Caco-2 (cell line): ENCODE measurements around the gene VPS52. TPM values are rescaled to one million over a fixed set of nuclear protein-coding genes. Genes with fewer than 3 reads are reported as not detected.

ENCODE experiments used
- BruUV-seq: library from RNA; stranded (reverse); fragments of 400-500 nt; replicated peaks from 2 replicates; lab custom pipeline; 2021; lab: Mats Ljungman, UMichigan
- CTCF ChIA-PET: fragments of 300-600 bp; sonication (Branson Sonifier 250); formaldehyde crosslinking; loops from one replicate; lab custom pipeline; 2022; ENCODE audit warnings: antibody characterized with exemption; lab: Charles Lee
- POLR2A ChIA-PET: fragments of 300-600 bp; sonication (Branson Sonifier 250); formaldehyde crosslinking; loops from one replicate; lab custom pipeline; 2022; ENCODE audit warnings: antibody characterized with exemption; lab: Charles Lee
- DNase-seq, 2 experiments: peaks; one replicate each; pipeline versions ENCODE4 v3.0.0 to v3.0.0-alpha.2; 2020 to 2022
- H3K27me3 ChIP-seq: replicated peaks from 2 replicates; pipeline ENCODE4 v1.6.0; 2011; ENCODE audit warnings: low read length; ENCODE audit not compliant: control insufficient read depth, insufficient read depth
- H3K36me3 ChIP-seq: 2 replicates; pipeline ENCODE4 v1.5.1; 2011; ENCODE audit warnings: low read length; ENCODE audit not compliant: control insufficient read depth, insufficient read depth
- H3K4me1 ChIP-seq: fragments of 250-450 bp; sonication (Bioruptor Pico); 2 replicates; pipeline ENCODE4 v1.5.1; 2020; ENCODE audit warnings: mild to moderate bottlenecking
- H3K4me3 ChIP-seq: 2 replicates; pipeline ENCODE4 v1.5.1; 2011; ENCODE audit warnings: low read depth, mild to moderate bottlenecking, control low read depth, low read length
- H3K9me3 ChIP-seq: fragments of 250-450 bp; sonication (Bioruptor Pico); 2 replicates; pipeline ENCODE4 v1.5.1; 2020; ENCODE audit warnings: mild to moderate bottlenecking, moderate library complexity
- H3K27ac Mint-ChIP-seq: one replicate; pipeline ENCODE4 v1.8.0; 2022; ENCODE audit warnings: mixed read lengths; ENCODE audit not compliant: unreplicated experiment
- H3K27me3 Mint-ChIP-seq: one replicate; pipeline ENCODE4 v1.8.0; 2022; ENCODE audit warnings: mixed read lengths; ENCODE audit not compliant: insufficient read depth, unreplicated experiment
- H3K36me3 Mint-ChIP-seq: one replicate; pipeline ENCODE4 v1.8.0; 2022; ENCODE audit warnings: mild to moderate bottlenecking, mixed read lengths; ENCODE audit not compliant: insufficient read depth, unreplicated experiment
- H3K4me1 Mint-ChIP-seq: one replicate; pipeline ENCODE4 v1.8.0; 2022; ENCODE audit warnings: low read depth, mixed read lengths; ENCODE audit not compliant: unreplicated experiment
- H3K4me3 Mint-ChIP-seq: one replicate; pipeline ENCODE4 v1.8.0; 2022; ENCODE audit warnings: mild to moderate bottlenecking, moderate library complexity, mixed read lengths; ENCODE audit not compliant: unreplicated experiment
- H3K9me3 Mint-ChIP-seq: one replicate; pipeline ENCODE4 v1.8.0; 2022; ENCODE audit warnings: mixed read lengths; ENCODE audit not compliant: unreplicated experiment
- CTCF ChIP-seq, 2 experiments: fragments of 200-600 bp in 1 of 2; IDR thresholded peaks; 1 replicate in 1 of 2; 2 replicates in 1 of 2; pipeline versions ENCODE4 v1.5.1 to v1.8.0; 2011 to 2022; ENCODE audit warnings: antibody characterized with exemption in 1 of 2, control low read depth in 1 of 2, inconsistent platforms in 1 of 2, low read depth in 1 of 2, low read length in 1 of 2, mild to moderate bottlenecking in 1 of 2, moderate library complexity in 1 of 2; ENCODE audit not compliant: insufficient read depth in 1 of 2, severe bottlenecking in 1 of 2, unreplicated experiment in 1 of 2
- intact Hi-C: fragments of 100-400 bp; cut with micrococcal nuclease; formaldehyde crosslinking; loops from one replicate; pipeline ENCODE4 v1.10.0; 2022; ENCODE audit not compliant: unreplicated experiment
- total RNA-seq: library from RNA; stranded (reverse); gene quantifications from 2 replicates; pipeline ENCODE4 v1.2.3, GENCODE V29; 2022

The VPS52 gene
- total RNA-seq, 1 experiment from 2014 or later: 55.6 TPM

DNA sequence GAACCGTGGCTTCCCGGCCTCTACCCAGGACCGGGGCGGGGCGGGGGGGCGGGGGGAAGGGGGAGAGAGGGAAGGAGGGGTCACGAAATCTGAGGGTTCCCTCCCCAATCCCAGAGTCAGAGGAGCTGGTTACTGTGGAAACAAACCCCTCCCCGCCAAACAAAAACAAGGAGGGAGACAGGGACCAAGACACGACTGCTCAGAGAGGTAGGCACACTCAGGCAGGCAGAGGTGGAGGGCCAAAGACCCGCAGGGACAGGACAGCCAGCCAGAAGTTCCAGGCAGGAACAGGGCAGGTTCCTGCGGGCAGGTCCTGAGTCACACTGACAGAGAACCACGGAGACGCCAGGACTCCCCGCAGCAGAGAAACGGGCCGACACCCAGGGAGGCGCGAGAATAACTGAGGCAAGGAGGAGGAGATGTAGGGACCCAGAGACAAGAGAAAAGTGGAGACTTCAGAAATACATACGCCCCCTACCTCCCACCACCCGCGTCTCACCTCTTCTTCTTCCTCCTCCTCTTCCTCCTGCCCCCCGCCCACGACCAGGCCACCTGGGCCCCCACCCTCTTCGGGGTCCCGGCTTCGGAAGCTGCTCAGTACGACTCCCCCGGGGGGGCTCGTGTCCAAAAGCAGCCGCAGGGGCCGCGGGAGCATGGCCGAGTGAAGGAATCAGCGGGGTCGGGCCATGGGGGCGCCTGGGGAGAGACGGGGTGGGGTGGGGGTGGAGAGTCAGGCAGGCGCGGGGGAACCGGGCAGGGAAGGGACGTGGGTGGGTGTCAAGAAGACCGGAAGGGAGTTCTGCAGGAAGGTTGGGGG is 26.5 kb upstream of the VPS52 start:
- Mint-ChIP-seq H3K4me3 (peak overlapping the region; percentile 95), H3K9me3 (no peaks in the 10 kb centered on the region), H3K36me3 (peaks cover 53% of the 10 kb centered on the region), H3K4me1 (peaks cover 13% of the 10 kb centered on the region), H3K27ac (peak overlapping the region; percentile 98), H3K27me3 (no peaks in the 10 kb centered on the region)
- intact Hi-C loops: loop anchor here (1.0 to 5.0 kb wide), 2 partner anchors 9 to 129 kb away; partner anchors contain the start of genes PFDN6 and WDR46
- Histone ChIP-seq H3K9me3 (no peaks in the 10 kb centered on the region), H3K36me3 (no peaks in the 10 kb centered on the region; the same call in none of the 2 replicates), H3K4me1 (peaks cover 13% of the 10 kb centered on the region), H3K4me3 (peak overlapping the region; percentile 90), H3K27me3 (no peaks in the 10 kb centered on the region)
- no TSS peak for BruUV-seq
- ChIA-PET POLR2A (interaction anchor here (0.5 to 1.7 kb wide), 10 partner anchors 8 to 125 kb away, joined by 3 to 19 read pairs (median 4); partner anchors contain the start of genes PFDN6, RPS18, VPS52 and WDR46), CTCF (interaction anchor here (0.5 to 1.4 kb wide), 4 partner anchors 19 to 128 kb away, joined by 3 to 7 read pairs (median 4); partner anchors contain the start of genes RPS18 and VPS52)
- TF ChIP-seq CTCF (IDR thresholded peaks at IDR 0.05; ENCODE audit: insufficient read depth in 1 of 2, low read depth in 1 of 2, low read length in 1 of 2, severe bottlenecking in 1 of 2, unreplicated experiment in 1 of 2): no peak
- DNase-seq: peak; percentile 87 to 88

- no peaks in the 10 kb centered on the region; the same call in none of the 2 replicates for H3K36me3 ChIP-seq
- H3K9me3 ChIP-seq: no peaks in the 10 kb centered on the region
- peak; percentile 84 to 88 for DNase-seq
- no peaks in the 10 kb centered on the region for H3K27me3 ChIP-seq
- ChIA-PET POLR2A (interaction anchor here (0.5 to 1.6 kb wide), 7 partner anchors 8 to 76 kb away, joined by 3 to 9 read pairs (median 5); partner anchors contain the start of genes RPS18, VPS52 and ZBTB22), CTCF (interaction anchor here (1.3 to 1.4 kb wide), 2 partner anchors 18 to 128 kb away, joined by 3 to 7 read pairs; no protein-coding TSS in a partner anchor)
- no peak for TF ChIP-seq CTCF (IDR thresholded peaks at IDR 0.05; ENCODE audit: insufficient read depth in 1 of 2, low read depth in 1 of 2, low read length in 1 of 2, severe bottlenecking in 1 of 2, unreplicated experiment in 1 of 2)
- Mint-ChIP-seq H3K27me3 (no peaks in the 10 kb centered on the region), H3K27ac (peak overlapping the region; percentile 98), H3K4me3 (peak overlapping the region; percentile 95), H3K4me1 (peaks cover 13% of the 10 kb centered on the region), H3K9me3 (no peaks in the 10 kb centered on the region), H3K36me3 (peaks cover 60% of the 10 kb centered on the region)
- BruUV-seq: no TSS peak
- H3K4me3 ChIP-seq: peak overlapping the region; percentile 90
- intact Hi-C loops: loop anchor here (1.0 to 5.0 kb wide), 2 partner anchors 8 to 130 kb away; partner anchors contain the start of genes PFDN6 and WDR46
- peaks cover 13% of the 10 kb centered on the region for H3K4me1 ChIP-seq
Observed at GRCh38 chr6:33297406-33297955, 25.8 kb upstream of the VPS52 start.
